Activated T-cell treated with anti-CD3 and anti-CD28 coated beads for 48 hours (primary cell): ENCODE results near the gene PUM1.
"Not testable (repeated sequence)": the region's sequence is repeated elsewhere in the genome, so short reads cannot be mapped to it uniquely, and the experiment has no call there.

ENCODE experiments used
- DNase-seq: peaks from one replicate; pipeline ENCODE4 v3.0.0-alpha.2; 2020; ENCODE audit warnings: low read depth

The PUM1 gene

DNA sequence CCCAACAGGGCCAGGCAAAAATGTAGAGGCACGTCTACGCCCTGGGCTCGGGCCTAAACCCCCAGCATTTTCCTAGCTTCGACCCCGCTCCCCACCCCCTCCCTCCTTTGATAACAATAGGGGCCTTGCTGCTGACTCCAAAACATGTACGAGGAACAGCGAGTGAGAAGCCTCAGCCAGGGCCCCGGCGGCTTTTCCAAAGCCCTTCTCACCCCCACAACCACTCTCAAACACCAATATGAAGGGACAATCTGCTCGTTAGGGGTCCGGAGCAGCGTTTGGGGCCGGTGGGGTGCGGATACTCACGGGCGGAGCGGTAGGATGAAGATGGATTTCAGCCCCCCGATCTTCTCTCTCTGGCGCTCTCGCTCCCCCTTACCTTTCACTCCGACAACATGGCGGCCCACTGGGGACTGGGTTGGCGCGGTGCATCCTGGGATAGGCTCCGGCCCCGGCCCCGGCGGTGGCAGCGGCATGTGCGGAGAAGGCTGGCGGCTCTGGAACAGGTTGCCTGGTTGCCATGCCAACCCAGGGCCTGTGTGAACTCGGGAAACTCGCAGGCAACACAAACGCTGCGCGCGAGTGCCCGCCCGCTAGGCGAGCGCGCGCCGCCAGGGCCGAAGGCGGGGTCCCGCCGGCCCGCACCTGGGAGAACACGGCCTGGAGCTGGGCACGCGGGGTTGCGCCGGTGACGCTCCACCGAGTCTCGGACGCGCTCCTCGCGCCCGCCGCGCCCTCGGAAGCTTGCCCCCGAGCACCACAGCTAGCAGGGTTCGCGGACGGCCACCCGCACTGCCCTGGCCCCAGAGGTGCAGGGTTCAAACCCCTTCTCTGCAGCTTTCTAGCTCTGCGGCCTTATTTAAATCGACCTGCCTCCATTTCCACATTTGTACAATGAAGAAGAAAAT, at the start of gene PUM1:
PUM1 (minus strand) TSS at position 408 of the 908 bp plus-strand sequence. CDS start 6,151 bp downstream, outside the sequence.
- DNase-seq = peak; percentile 98

DNA sequence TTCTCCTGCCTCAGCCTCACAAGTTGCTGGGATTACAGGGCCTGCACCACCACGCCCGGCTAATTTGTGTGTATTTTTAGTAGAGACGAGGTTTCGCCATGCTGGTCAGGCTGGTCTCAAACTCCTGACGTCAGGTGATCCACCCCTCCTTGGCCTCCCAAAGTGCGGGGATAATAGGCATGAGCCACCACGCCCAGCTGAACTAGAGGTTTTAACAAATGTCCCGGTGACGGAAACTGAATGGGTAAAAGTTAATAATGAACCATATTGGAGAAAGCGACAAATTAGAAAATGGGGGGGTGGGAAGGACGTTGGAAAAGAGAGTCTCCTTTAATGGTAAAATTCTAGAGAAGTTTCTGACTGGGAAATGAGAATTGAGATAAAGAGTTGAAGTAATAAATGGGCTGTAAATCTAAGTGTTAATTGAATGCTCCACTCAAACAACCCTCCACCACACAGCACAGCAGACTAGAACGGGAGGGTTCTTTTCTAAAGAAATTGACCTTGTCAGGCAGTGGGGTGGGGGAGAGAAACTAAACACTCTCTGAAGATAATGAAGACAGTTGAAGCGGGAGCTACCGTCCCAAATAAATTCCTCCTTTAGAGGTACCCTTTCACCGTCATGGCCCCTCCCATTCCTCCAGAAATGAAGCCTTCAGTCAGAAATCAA, 46.9 kb upstream of the PUM1 start:
- DNase-seq = no peak

DNA sequence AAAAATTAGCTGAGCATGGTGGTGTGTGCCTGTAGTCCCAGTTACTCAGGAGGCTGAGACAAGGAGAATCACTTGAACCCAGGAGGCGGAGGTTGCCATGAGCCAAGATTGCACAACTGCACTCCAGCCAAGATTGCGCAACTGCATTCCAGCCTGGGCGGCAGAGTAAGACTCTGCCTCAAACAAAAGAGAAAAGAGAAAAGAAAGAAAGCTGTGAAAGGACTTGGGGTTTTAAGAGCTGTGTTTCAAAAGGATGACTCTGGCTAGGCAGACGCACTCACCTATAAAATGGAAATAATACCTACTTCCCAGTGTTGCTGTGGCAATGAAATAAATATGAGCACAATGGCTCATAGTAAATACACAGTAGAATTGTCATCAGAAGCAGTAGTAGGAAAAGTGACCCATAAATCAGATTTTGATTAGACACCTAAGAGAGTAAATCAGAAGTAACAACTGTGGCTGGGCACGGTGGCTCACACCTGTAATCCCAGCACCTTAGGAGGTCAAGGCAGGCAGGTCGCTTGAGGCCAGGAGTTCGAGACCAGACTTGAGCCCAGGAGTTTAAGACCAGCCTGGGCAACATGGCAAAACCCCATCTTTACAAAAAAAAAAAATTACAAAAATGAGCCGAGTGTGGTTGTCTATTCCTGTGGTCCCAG, 45.9 kb upstream of the PUM1 start:
- DNase-seq = no peak

DNA sequence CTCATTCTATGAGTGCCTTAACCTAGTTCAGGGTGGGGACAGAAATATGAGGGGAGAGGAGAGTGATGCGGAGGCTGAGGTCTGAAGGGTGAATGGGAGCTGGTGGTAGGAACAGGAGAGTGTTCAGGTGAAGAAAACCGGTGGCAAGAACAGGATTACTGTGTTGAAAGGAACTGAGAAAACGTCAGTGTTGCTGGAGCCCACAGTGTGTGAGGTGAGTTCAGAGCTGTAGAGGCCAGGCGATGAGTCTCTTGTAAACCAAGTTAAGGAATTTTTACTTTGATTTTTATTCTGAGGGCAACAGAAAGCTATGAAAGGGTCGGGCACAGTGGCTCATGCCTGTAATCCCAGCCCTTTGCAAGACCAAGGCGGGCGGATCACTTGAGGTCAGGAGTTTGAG, 45.3 kb upstream of the PUM1 start:
- no peak for DNase-seq

DNA sequence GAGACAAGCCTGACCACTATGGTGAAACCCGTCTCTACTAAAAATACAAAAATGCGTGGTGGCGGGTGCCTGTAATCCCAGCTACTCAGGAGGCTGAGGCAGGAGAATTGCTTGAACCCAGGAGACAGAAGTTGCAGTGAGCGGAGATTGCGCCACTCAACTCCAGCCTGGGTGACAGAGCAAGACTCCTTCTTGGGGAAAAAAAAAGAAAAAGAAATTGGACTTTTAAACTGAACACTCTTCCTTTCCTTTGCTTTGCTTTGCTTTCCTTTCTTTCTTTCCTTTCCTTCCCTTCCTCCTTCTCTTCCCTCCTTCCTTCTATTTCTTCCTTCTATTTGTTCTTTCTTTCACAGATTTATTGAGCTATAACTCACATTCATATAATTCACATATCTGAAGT, 43.3 kb upstream of the PUM1 start:
- no peak for DNase-seq

DNA sequence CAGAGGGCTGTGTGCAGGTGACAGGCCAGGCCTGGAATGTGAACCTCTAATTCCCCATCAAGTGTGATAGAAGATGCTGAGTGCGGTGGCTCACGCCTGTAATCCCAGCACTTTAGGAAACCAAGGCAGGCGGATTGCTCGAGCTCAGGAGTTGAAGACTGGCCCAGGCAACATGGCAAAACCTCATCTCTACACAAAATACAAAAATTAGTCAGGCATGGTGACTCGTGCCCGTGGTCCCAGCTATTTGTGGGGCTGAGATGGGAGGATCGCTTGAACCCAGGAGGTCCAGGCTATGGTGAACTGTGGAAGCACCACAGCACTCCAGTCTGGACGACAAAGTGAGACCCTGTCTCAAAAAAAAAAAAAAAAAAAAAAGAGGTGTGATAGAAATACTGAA, 40.1 kb upstream of the PUM1 start:
- DNase-seq = peak; percentile 3

- DNase-seq = no peak
These were observed 37.0 kb upstream of the PUM1 start for GRCh38 chr1:31102501-31102950.

- DNase-seq = no peak
These were observed 35.6 kb upstream of the PUM1 start for GRCh38 chr1:31101147-31101502.

GRCh38 chr1:31099293-31100032, 33.9 kb upstream of the PUM1 start:
- no peak for DNase-seq

DNA sequence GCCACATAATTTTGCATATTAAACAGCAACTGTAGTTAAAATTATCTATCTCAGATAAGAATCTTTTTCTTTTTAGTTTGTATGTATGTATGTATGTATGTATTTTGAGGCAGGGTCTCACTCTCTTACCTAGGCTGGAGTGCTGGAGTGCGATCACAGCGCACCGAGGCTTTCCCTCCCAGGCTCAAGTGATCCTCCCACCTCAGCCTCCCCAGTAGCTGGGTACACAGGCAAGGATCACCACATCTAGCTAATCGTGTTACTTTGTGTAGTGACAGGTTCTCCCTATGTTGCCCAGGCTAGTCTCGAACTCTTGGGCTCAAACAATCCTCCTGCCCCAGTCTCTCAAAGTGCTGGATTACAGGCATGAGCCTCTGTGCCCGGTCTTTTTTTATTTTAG, 30.5 kb upstream of the PUM1 start:
- no peak for DNase-seq

DNA sequence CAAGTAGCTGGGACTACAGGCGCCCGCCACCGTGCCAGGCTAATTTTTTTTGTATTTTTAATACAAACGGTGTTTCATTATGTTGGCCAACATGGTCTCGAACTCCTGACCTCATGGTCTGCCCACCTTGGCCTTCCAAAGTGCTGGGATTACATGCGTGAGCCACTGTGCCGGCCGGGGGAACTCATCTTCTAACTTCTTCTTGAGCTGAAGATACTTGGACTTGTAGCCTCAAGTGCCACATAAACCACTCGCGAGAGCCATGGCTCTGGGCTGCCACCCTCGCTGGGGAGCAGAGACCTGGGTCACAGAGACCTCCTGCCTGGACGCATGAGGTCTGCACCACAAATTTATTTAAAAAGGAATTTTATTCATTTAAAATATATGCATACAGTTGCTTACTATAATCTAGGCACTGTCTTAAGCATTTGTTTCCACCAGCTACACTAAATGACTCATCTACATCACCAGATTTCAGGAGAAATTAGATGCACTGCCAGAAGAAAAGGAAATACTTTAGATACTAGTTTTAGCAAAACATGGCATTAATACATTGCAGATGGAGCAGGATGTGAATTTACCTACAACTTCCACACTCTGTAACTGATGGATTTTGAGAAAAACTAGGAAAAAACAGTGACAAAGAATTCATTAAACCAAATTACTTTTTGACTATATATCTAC, 29.9 kb upstream of the PUM1 start:
- no peak for DNase-seq

DNA sequence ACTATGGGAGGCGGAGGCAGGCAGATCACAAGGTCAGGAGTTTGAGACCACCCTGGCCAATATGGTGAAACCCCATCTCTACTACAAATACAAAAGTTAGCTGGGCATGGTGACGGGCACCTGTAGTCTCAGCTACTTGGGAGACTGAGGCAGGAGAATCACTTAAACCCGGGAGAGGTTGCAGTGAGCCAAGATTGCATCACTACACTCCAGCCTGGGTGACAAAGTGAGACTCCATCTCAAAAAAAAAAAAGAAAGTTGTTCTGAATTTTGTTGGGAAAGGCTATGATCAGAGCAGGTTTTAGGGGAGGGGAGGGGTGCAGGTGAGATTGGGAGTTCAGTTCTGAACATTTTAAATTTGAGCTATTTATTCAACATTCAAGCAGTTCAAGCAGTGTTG, 22.6 kb upstream of the PUM1 start:
- DNase-seq = not testable (repeated sequence)

- no peak for DNase-seq
These were observed 19.5 kb upstream of the PUM1 start for GRCh38 chr1:31084782-31085569.

DNA sequence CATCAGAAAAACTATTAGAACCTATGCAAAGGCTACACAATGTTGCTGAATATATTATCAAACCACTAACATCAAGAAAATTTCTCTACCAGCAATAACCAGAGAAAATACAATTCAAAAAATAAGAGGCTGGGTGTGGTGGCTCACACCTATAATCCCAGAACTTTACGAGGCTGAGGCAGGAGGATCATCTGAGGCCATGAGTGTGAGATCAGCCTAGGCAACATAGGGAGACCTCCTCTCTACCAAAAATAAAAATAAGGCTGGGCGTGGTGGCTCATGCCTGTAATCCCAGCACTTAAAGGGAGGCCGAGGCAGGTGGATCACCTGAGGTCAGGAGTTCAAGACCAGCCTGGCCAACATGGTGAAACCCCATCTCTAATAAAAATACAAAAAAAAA, 16.9 kb upstream of the PUM1 start:
- DNase-seq = no peak

DNA sequence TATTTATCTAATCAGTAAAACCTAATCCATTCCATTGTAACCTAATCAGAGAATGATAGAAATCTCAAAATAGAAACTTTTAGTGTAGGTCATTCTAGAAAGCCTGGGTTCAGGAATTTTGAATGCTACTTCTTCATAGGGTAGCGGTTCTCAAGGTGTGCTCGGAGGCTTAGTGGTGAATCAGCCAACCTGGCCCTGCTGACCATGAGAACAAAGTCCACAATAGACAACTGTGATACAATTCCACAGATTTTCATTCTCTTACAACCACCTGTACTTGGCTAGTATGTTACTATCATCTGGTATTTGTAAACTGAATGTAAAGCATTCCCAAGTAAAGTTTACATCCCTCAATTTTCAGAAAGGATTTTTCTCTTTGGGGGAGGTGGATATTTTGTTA, 7.5 kb upstream of the PUM1 start:
- no peak for DNase-seq

DNA sequence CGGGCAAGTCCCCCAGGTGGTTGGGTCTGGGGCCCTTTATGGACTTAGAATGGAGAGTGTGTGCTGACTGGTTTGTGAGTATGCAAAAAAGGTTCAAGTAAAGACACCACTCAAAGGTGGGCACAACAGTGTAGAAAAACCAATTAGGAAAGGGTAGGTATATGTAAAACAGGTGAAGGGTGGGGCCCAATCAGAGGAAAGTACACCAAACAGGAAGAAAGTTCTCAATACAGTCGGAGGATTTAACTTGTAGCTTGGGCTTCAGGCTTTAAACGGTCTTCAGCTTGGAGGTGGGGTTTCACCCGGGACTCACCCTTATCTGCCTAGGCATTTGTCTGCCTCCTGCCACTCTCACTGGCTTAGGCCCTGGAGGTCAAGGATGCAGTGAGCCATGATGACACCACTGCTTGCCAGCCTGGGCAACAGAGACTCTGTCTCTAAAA, 6.8 kb upstream of the PUM1 start:
- DNase-seq = no peak

- no peak for DNase-seq
These were observed 3.9 kb upstream of the PUM1 start for GRCh38 chr1:31069392-31069791.

- DNase-seq = no peak
These were observed 703 bp downstream of the PUM1 start for GRCh38 chr1:31064718-31065309.

DNA sequence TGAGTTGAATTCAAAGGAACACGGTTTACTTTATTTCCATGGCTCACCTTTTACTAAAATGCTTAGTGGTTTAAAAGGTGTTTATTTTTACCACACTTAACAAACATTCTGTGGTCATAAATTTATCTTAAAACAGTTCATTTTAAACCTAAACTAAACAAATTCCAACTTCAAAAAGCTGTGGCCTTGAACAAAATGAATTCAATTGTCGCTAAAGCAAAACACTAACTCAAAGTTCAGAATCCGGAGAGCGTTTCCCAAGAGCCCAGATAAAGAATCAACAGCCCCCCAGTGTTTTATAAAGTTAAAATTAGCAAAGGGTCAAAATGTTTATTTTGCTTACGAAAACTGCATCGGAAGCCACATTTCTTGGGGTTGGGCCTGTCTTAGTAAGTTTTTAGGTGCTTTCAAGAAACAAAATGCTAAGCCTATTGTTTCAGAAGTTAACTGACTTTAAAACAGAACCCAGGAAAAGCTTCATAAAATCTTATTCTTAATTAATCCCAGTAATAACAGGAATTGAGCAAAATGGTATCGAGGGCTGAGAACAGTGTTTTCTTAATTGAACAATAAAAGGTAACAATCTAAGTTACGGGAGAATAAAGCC, 1.3 kb downstream of the PUM1 start:
- no peak for DNase-seq

DNA sequence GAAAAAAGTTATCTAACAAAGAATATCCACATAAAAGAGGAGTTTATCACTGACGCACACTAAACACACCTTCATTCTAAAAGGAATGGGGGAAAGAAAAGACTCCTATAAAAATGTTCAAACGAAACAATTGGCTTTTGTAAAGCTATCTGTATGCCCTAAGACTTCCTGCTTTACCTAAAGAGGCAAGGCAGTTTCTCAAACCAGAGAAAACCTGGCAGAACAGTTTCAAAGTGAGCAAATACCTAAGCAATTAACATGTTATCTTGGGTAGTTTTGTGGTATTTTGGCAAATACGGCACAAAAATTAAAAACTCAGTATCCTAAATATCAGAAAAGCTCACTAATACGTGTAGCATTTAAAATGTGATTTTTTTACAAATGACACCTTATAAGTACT, 1.9 kb downstream of the PUM1 start:
- DNase-seq = no peak
